HL-60 (cell line): ENCODE results near the gene DLX5.

Experiments used
- DNase-seq, 2 experiments: peaks; one replicate each; pipeline ENCODE4 v3.0.0-alpha.2; 2010 to 2020; ENCODE audit warnings: low read depth in 1 of 2, low spot score in 1 of 2
- H3K27ac ChIP-seq: fragments of 250-450 bp; sonication (Bioruptor Pico); replicated peaks from 2 replicates; pipeline ENCODE4 v1.5.1; 2020; ENCODE audit warnings: mild to moderate bottlenecking, moderate library complexity
- H3K27me3 ChIP-seq: fragments of 250-450 bp; sonication (Bioruptor Pico); 2 replicates; pipeline ENCODE4 v1.5.1; 2021; ENCODE audit warnings: mild to moderate bottlenecking, moderate library complexity; ENCODE audit not compliant: insufficient read depth, poor library complexity, severe bottlenecking
- H3K4me3 ChIP-seq: replicated peaks from 2 replicates; pipeline ENCODE4 v1.5.1; 2011; ENCODE audit warnings: mild to moderate bottlenecking, control low read depth, low read length; ENCODE audit not compliant: insufficient read depth
- CTCF ChIP-seq: IDR thresholded peaks from one replicate; pipeline ENCODE4 v1.5.1; 2011; ENCODE audit warnings: low read length, control low read depth, inconsistent platforms; ENCODE audit not compliant: insufficient read depth
- GABPA ChIP-seq: IDR thresholded peaks from 2 replicates; pipeline ENCODE4 v1.6.1; 2012; ENCODE audit warnings: low read depth
- POLR2AphosphoS5 ChIP-seq: IDR thresholded peaks from 2 replicates; pipeline ENCODE4 v1.6.1; 2012; ENCODE audit warnings: low read depth
- SPI1 ChIP-seq: IDR thresholded peaks from 2 replicates; pipeline ENCODE4 v1.6.1; 2012; ENCODE audit warnings: low read depth, mild to moderate bottlenecking, borderline replicate concordance
- TF ChIP-seq, protein P1 (sequence below): IDR thresholded peaks from 2 replicates; pipeline ENCODE4 v1.6.1; 2012; ENCODE audit warnings: low read depth; ENCODE audit not compliant: insufficient replicate concordance

DLX5 gene

DNA sequence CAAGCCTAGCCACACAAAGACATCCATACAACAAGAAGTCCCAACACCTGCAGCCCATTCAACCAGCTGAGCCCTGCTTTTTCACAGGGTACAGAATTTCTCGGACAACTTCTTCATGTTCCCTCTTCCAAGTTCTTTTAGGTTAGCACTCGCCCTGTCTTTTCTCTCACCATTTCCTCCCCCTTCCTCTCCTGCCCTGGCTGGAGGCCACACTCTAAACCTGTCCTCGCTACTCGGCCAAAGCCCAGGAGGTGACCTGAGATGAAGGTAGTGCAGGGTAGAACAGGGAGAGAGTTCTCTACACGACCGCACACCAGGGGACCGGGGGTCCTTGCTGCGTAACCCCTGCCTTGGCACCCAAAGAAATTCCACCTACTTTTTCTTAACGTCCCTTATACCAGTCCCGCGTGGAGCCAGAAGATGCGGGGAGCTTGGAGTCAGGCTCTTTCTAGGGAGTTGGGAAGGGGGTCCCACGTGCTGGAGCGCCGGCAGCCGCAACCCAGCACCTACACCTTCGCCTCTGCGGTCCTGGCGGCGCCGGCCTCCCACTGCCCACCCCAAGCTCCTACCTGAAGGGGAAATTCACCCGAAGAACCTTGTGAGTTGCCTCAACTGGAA, 35.3 kb downstream of the DLX5 start:
- no peak for DNase-seq
- Histone ChIP-seq H3K4me3 (no peak overlapping the region), H3K27me3 (peaks cover 26% of the 10 kb centered on the region), H3K27ac (no peak overlapping the region)
- TF ChIP-seq SPI1, result no peak
- TF ChIP-seq POLR2AphosphoS5, result no peak
- no peak for TF ChIP-seq GABPA
- TF ChIP-seq, protein P1, sequence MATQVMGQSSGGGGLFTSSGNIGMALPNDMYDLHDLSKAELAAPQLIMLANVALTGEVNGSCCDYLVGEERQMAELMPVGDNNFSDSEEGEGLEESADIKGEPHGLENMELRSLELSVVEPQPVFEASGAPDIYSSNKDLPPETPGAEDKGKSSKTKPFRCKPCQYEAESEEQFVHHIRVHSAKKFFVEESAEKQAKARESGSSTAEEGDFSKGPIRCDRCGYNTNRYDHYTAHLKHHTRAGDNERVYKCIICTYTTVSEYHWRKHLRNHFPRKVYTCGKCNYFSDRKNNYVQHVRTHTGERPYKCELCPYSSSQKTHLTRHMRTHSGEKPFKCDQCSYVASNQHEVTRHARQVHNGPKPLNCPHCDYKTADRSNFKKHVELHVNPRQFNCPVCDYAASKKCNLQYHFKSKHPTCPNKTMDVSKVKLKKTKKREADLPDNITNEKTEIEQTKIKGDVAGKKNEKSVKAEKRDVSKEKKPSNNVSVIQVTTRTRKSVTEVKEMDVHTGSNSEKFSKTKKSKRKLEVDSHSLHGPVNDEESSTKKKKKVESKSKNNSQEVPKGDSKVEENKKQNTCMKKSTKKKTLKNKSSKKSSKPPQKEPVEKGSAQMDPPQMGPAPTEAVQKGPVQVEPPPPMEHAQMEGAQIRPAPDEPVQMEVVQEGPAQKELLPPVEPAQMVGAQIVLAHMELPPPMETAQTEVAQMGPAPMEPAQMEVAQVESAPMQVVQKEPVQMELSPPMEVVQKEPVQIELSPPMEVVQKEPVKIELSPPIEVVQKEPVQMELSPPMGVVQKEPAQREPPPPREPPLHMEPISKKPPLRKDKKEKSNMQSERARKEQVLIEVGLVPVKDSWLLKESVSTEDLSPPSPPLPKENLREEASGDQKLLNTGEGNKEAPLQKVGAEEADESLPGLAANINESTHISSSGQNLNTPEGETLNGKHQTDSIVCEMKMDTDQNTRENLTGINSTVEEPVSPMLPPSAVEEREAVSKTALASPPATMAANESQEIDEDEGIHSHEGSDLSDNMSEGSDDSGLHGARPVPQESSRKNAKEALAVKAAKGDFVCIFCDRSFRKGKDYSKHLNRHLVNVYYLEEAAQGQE, result no peak
- TF ChIP-seq CTCF, result no peak

DNA sequence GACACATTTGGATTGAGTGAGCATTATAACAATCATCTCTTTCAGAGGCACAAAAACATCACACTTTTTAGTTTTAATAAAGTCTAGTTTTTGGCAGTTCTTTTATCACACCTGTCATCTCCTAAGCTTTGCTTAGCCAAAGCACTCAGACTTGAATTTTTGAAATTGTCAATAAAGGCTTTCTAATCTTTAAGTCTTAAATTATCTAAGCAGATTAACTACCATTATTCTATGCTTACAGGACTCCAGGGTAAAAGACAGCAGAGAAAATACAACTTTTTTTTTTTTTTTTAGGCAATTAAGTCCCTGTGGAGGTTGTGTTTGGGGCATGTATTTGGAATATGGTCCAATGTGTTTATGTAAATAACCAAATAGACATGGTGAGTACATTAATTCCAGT, 36.9 kb downstream of the DLX5 start:
- TF ChIP-seq GABPA (no peak), SPI1 (no peak), POLR2AphosphoS5 (no peak), CTCF (no peak)
- TF ChIP-seq, protein P1, result no peak
- no peak overlapping the region for H3K4me3 ChIP-seq
- DNase-seq, result no peak
- H3K27me3 ChIP-seq, result peaks cover 22% of the 10 kb centered on the region
- H3K27ac ChIP-seq, result no peak overlapping the region

DNA sequence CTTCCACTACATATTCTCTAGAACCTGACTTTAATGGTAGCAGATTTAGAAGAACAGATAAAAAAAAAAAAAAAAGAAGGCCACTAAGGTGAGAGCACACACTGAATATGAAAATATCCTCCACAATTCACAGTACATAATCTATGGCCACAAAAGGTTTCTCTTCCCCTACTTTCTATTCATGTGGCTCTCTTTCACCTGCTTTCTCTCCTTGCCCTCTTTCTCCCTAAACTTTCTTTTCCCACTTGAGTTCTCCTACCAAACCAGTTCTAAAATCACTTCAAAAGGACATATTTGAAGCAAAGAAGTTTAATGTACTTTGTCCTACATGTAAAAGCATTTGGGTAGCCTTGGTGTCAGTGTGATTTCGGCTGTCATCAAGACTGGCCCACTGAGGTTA, 37.7 kb downstream of the DLX5 start:
- DNase-seq, result no peak
- Histone ChIP-seq H3K27me3 (peaks cover 20% of the 10 kb centered on the region), H3K27ac (no peak overlapping the region), H3K4me3 (no peak overlapping the region)
- TF ChIP-seq GABPA (no peak), CTCF (no peak), POLR2AphosphoS5 (no peak)
- TF ChIP-seq, protein P1, result no peak
